Measurements from ENCODE around the gene SYNGR3.

DNA sequence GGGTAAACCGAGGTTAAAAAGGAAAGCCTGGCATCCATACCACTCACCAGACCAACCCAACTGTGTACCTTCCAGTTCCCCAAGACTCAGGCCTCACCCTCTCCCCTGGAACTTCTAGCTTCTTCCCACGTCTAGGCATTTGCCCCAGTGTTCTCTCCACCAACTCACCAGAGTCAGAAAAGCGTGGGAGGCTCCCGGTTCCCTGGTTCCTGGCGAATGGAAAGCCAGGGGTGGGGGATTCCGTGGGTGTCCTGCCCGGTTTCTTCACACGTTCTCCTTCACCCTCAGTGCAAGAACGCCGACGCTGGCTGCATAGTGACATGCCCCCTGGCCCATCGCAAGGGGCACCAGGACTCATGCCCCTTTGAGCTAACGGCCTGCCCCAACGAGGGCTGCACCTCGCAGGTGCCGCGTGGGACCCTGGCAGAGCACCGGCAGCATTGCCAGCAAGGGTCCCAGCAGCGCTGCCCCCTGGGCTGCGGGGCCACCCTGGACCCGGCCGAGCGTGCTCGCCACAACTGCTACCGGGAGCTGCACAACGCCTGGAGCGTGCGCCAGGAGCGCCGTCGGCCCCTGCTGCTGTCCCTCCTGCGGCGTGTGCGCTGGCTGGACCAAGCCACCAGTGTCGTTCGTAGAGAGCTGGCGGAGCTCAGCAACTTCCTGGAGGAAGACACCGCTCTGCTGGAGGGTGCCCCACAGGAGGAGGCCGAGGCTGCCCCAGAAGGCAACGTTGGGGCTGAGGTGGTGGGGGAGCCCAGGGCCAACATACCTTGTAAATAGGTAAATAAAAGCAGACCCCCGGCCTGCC, 21.4 kb upstream of the SYNGR3 start:
- no peak for TF ChIP-seq POLR2A (IDR thresholded peaks at IDR 0.05)
- TF ChIP-seq, protein P1, sequence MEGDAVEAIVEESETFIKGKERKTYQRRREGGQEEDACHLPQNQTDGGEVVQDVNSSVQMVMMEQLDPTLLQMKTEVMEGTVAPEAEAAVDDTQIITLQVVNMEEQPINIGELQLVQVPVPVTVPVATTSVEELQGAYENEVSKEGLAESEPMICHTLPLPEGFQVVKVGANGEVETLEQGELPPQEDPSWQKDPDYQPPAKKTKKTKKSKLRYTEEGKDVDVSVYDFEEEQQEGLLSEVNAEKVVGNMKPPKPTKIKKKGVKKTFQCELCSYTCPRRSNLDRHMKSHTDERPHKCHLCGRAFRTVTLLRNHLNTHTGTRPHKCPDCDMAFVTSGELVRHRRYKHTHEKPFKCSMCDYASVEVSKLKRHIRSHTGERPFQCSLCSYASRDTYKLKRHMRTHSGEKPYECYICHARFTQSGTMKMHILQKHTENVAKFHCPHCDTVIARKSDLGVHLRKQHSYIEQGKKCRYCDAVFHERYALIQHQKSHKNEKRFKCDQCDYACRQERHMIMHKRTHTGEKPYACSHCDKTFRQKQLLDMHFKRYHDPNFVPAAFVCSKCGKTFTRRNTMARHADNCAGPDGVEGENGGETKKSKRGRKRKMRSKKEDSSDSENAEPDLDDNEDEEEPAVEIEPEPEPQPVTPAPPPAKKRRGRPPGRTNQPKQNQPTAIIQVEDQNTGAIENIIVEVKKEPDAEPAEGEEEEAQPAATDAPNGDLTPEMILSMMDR (IDR thresholded peaks at IDR 0.05), result no peak
